Measurements from ENCODE around the gene MAP2K6.

Gene MAP2K6

DNA sequence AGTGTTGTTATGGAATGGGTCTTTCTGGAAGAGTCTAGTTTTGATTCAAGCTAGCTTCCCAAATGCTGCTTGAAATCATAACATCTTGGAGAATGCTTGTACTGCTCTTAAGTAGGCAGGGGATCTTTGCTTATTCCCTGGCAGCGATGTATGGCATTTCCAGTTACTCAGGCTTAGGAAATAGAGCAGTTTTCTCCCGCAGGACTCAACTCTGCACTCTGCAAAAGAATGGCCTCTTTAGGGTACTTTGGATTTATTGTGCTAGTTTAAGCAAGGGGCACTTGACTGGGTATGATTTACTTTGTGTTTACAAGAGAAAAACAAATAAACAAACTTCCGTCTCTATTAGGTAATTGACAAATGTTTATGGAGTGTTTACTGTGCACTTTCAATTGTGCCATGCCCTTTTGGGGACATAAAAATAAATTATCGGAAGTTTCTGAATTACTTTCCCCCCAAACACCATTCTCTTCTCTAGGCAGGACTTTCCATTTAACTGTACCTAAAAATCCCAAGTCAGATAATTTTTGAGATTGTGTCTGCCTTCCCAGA is 164.0 kb downstream of the MAP2K6 start:
- no peak for DNase-seq (ENCODE audit: extremely low read depth, low read depth)
- TF ChIP-seq, protein P1, sequence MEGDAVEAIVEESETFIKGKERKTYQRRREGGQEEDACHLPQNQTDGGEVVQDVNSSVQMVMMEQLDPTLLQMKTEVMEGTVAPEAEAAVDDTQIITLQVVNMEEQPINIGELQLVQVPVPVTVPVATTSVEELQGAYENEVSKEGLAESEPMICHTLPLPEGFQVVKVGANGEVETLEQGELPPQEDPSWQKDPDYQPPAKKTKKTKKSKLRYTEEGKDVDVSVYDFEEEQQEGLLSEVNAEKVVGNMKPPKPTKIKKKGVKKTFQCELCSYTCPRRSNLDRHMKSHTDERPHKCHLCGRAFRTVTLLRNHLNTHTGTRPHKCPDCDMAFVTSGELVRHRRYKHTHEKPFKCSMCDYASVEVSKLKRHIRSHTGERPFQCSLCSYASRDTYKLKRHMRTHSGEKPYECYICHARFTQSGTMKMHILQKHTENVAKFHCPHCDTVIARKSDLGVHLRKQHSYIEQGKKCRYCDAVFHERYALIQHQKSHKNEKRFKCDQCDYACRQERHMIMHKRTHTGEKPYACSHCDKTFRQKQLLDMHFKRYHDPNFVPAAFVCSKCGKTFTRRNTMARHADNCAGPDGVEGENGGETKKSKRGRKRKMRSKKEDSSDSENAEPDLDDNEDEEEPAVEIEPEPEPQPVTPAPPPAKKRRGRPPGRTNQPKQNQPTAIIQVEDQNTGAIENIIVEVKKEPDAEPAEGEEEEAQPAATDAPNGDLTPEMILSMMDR (IDR thresholded peaks at IDR 0.05; ENCODE audit: low read depth, low read length), result no peak

- TF ChIP-seq, protein P1 (IDR thresholded peaks at IDR 0.05; ENCODE audit: low read depth, low read length), result no peak
Measured at GRCh38 chr17:69579961-69580677, 165.6 kb downstream of the MAP2K6 start.

GRCh38 chr17:69581061-69581961 is 166.8 kb downstream of the MAP2K6 start:
- no peak for DNase-seq (ENCODE audit: extremely low read depth, low read depth)

More at GRCh38 chr17:69579961-69580677, 165.6 kb downstream of the MAP2K6 start:
- no peak for DNase-seq (ENCODE audit: extremely low read depth, low read depth)

GRCh38 chr17:69588316-69588715 is 173.8 kb downstream of the MAP2K6 start:
- DNase-seq (ENCODE audit: extremely low read depth, low read depth), result no peak
- TF ChIP-seq, protein P1 (IDR thresholded peaks at IDR 0.05; ENCODE audit: low read depth, low read length), result no peak

More at GRCh38 chr17:69581061-69581961, 166.8 kb downstream of the MAP2K6 start:
- TF ChIP-seq, protein P1 (IDR thresholded peaks at IDR 0.05; ENCODE audit: low read depth, low read length), result no peak

GRCh38 chr17:69588827-69589239 is 174.3 kb downstream of the MAP2K6 start:
- TF ChIP-seq, protein P1 (IDR thresholded peaks at IDR 0.05; ENCODE audit: low read depth, low read length), result no peak
- DNase-seq (ENCODE audit: extremely low read depth, low read depth), result no peak

DNA sequence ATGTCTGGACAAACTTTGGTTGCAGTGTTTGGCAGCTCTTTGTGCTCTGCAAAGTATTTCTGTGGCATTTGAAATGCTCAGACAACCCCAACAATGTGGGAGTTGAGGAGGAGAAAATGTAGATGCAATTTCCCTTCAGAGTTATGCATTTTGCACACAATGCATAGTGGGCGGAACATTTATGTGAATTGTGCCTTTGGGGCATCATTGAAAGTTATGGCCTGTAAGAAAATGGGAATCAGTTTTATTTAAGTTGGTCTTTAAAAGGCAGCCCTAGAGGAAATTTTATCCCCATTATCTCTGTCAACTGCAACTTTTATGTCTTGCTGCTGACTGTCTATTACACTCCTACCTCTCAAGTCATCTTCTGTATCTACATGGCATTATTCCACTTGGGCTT is 176.2 kb downstream of the MAP2K6 start:
- DNase-seq (ENCODE audit: extremely low read depth, low read depth), result no peak

More for the DNA sequence above, 176.2 kb downstream of the MAP2K6 start:
- TF ChIP-seq, protein P1 (IDR thresholded peaks at IDR 0.05; ENCODE audit: low read depth, low read length), result no peak

Data from AG09319 (cell line).